Posterior vena cava (tissue), 2 donors: ENCODE results near the gene ZBTB8A. TPM values are rescaled to one million over a fixed set of nuclear protein-coding genes. Genes with fewer than 3 reads are reported as not detected.
"Not testable (repeated sequence)": the region's sequence is repeated elsewhere in the genome, so short reads cannot be mapped to it uniquely, and the experiment has no call there.

Experiments used
- DNase-seq: peaks from one replicate; pipeline ENCODE4 v3.0.0-alpha.2; 2020; ENCODE audit warnings: low spot score
- intact Hi-C, 2 donors: fragments of 100-400 bp; cut with DNase I; formaldehyde crosslinking; loops; one replicate each; pipeline versions ENCODE4 v1.14.1 to v1.14.2; 2022 to 2023
- total RNA-seq, 2 donors: library from RNA; stranded (reverse); fragmentation: NEBNext Ultra II Directional; extraction: Animal tissue kit (Norgen Biotek cat#: 25700); gene quantifications; one replicate each; pipeline ENCODE4 v1.2.1, GENCODE V29; 2021
- donor health status: DM: yes; HTN: yes; CAD: no.
- donor health status: DM: yes; HTN: yes; CAD: no.

Gene ZBTB8A
- total RNA-seq, 2 donors from 2014 or later: 10.4 TPM

- DNase-seq: peak; percentile 94
- intact Hi-C loops: loop anchor here in 1 of 2 donors (5.0 kb wide), 1 partner anchor 345 kb away; no protein-coding TSS in a partner anchor
Observed at GRCh38 chr1:32612189-32612881, 73.1 kb downstream of the ZBTB8A start.

GRCh38 chr1:32613472-32613871, 74.2 kb downstream of the ZBTB8A start:
- intact Hi-C loops: loop anchor here in 1 of 2 donors (5.0 kb wide), 1 partner anchor 346 kb away; no protein-coding TSS in a partner anchor
- no peak for DNase-seq

GRCh38 chr1:32618673-32619221, 79.5 kb downstream of the ZBTB8A start:
- intact Hi-C loops: no loop called here

GRCh38 chr1:32619701-32620485, 80.7 kb downstream of the ZBTB8A start:
- intact Hi-C loops: no loop called here
- DNase-seq: no peak

More at GRCh38 chr1:32618673-32619221, 79.5 kb downstream of the ZBTB8A start:
- DNase-seq: no peak

- intact Hi-C loops: no loop called here
Observed at GRCh38 chr1:32622205-32622604, 83.0 kb downstream of the ZBTB8A start.

GRCh38 chr1:32622806-32623681, 83.8 kb downstream of the ZBTB8A start:
- intact Hi-C loops: no loop called here
- no peak for DNase-seq

More at GRCh38 chr1:32622205-32622604, 83.0 kb downstream of the ZBTB8A start:
- no peak for DNase-seq

- intact Hi-C loops: no loop called here
- no peak for DNase-seq
Observed at GRCh38 chr1:32623775-32624174, 84.5 kb downstream of the ZBTB8A start.

GRCh38 chr1:32626176-32626575, 86.9 kb downstream of the ZBTB8A start:
- intact Hi-C loops: no loop called here
- no peak for DNase-seq

GRCh38 chr1:32627596-32628162, 88.5 kb downstream of the ZBTB8A start:
- intact Hi-C loops: no loop called here
- no peak for DNase-seq

GRCh38 chr1:32630173-32630572, 90.9 kb downstream of the ZBTB8A start:
- DNase-seq, intact Hi-C loops: not testable (repeated sequence)

- intact Hi-C loops: no loop called here
Observed at GRCh38 chr1:32632829-32633228, 93.6 kb downstream of the ZBTB8A start.

GRCh38 chr1:32635508-32636277, 96.5 kb downstream of the ZBTB8A start:
- intact Hi-C loops: no loop called here
- no peak for DNase-seq

More at GRCh38 chr1:32632829-32633228, 93.6 kb downstream of the ZBTB8A start:
- DNase-seq: no peak

- intact Hi-C loops: no loop called here
Observed at GRCh38 chr1:32636914-32637645, 97.9 kb downstream of the ZBTB8A start.

GRCh38 chr1:32639489-32640075, 100.4 kb downstream of the ZBTB8A start:
- no peak for DNase-seq
- intact Hi-C loops: no loop called here

More at GRCh38 chr1:32636914-32637645, 97.9 kb downstream of the ZBTB8A start:
- no peak for DNase-seq

- DNase-seq, intact Hi-C loops: not testable (repeated sequence)
Observed at GRCh38 chr1:32642292-32642827, 103.1 kb downstream of the ZBTB8A start.

GRCh38 chr1:32644426-32644825, 105.2 kb downstream of the ZBTB8A start:
- no peak for DNase-seq
- intact Hi-C loops: no loop called here
